ENCODE data around the gene HOXC12.

HOXC12 gene

GRCh38 chr12:53959314-53959713, 4.6 kb downstream of the HOXC12 start:
- Histone ChIP-seq H3F3A (ENCODE audit: insufficient read depth, low read length) (no peaks in the 10 kb centered on the region), H3K27me3 (ENCODE audit: insufficient read depth, low read length) (no peaks in the 10 kb centered on the region; the same call in 1 of the 2 replicates), H3K9me3 (ENCODE audit: low read length) (no peaks in the 10 kb centered on the region), H4K20me1 (ENCODE audit: insufficient read depth, low read length) (no peaks in the 10 kb centered on the region), H3K27ac (ENCODE audit: low read depth, low read length, poor library complexity, severe bottlenecking) (no peak overlapping the region), H3K4me2 (ENCODE audit: low read length) (no peak overlapping the region), H2AFZ (ENCODE audit: low read length) (no peak overlapping the region), H3K9me2 (ENCODE audit: low read depth, low read length) (no peaks in the 10 kb centered on the region), H3K36me3 (ENCODE audit: insufficient read depth, low read length) (no peaks in the 10 kb centered on the region), H3K9ac (ENCODE audit: low read length) (no peak overlapping the region), H3K4me1 (ENCODE audit: insufficient read depth, low read length, severe bottlenecking) (no peaks in the 10 kb centered on the region), H3K79me2 (ENCODE audit: insufficient read depth, low read length) (no peaks in the 10 kb centered on the region), H3K4me3 (ENCODE audit: low read depth, low read length, poor library complexity, severe bottlenecking) (no peak overlapping the region)
- TF ChIP-seq EZH2 (IDR thresholded peaks at IDR 0.05; ENCODE audit: borderline replicate concordance, low read length): no peak
- TF ChIP-seq, protein P1, sequence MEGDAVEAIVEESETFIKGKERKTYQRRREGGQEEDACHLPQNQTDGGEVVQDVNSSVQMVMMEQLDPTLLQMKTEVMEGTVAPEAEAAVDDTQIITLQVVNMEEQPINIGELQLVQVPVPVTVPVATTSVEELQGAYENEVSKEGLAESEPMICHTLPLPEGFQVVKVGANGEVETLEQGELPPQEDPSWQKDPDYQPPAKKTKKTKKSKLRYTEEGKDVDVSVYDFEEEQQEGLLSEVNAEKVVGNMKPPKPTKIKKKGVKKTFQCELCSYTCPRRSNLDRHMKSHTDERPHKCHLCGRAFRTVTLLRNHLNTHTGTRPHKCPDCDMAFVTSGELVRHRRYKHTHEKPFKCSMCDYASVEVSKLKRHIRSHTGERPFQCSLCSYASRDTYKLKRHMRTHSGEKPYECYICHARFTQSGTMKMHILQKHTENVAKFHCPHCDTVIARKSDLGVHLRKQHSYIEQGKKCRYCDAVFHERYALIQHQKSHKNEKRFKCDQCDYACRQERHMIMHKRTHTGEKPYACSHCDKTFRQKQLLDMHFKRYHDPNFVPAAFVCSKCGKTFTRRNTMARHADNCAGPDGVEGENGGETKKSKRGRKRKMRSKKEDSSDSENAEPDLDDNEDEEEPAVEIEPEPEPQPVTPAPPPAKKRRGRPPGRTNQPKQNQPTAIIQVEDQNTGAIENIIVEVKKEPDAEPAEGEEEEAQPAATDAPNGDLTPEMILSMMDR (IDR thresholded peaks at IDR 0.05; ENCODE audit: low read length): no peak

DNA sequence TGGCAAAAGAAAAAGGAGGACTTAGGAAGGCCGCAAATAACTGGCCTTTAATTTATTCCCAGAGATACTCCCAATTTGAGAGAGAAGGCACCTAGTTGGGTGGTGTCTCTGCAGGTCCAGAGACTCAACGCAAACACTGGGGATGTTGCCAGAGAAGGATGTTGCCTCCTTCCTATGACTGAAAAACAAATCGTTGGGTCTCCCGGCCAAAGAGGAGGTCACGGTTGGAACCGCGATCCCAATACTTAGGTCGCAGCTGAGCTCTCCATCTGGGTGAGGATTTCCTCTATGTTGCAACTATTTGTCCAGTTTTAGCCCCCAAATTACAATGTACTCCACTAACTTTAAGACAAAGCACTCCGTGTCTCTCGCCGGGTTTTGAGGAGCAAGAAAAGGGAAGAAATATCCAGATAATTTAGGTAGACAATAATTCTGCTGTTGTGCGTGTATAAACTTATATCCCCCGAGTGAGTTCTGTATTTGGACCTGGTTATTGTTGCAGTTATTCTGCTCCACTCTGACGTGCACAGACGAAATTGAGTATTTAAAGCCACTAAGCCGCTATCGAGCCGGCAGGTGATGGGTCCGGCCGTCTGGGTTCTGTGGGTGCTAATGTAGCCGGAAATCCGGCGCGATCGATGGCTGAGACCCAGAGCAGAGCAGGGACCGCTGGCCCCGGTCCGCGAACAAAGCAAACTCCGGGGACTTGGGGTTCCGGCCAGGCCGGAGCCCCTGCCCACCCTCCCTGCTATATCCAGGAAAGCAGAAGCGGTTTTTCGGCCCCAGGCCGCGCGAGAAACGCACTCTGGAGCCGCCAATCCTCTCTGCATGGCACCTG, 5.7 kb downstream of the HOXC12 start:
- H3K27me3 ChIP-seq (ENCODE audit: insufficient read depth, low read length): no peaks in the 10 kb centered on the region; the same call in 1 of the 2 replicates
- no peak overlapping the region for H3K4me3 ChIP-seq (ENCODE audit: low read depth, low read length, poor library complexity, severe bottlenecking)
- no peak for TF ChIP-seq EZH2 (IDR thresholded peaks at IDR 0.05; ENCODE audit: borderline replicate concordance, low read length)
- TF ChIP-seq, protein P1 (IDR thresholded peaks at IDR 0.05; ENCODE audit: low read length): no peak
- no peak overlapping the region for H3K27ac ChIP-seq (ENCODE audit: low read depth, low read length, poor library complexity, severe bottlenecking)
- no peaks in the 10 kb centered on the region for H3K9me2 ChIP-seq (ENCODE audit: low read depth, low read length)
- no peaks in the 10 kb centered on the region for H3K4me1 ChIP-seq (ENCODE audit: insufficient read depth, low read length, severe bottlenecking)
- H3K9ac ChIP-seq (ENCODE audit: low read length): no peak overlapping the region
- no peaks in the 10 kb centered on the region for H3K79me2 ChIP-seq (ENCODE audit: insufficient read depth, low read length)
- no peaks in the 10 kb centered on the region for H4K20me1 ChIP-seq (ENCODE audit: insufficient read depth, low read length)
- no peak overlapping the region for H2AFZ ChIP-seq (ENCODE audit: low read length)
- no peaks in the 10 kb centered on the region for H3F3A ChIP-seq (ENCODE audit: insufficient read depth, low read length)
- H3K9me3 ChIP-seq (ENCODE audit: low read length): no peaks in the 10 kb centered on the region
- no peak overlapping the region for H3K4me2 ChIP-seq (ENCODE audit: low read length)
- H3K36me3 ChIP-seq (ENCODE audit: insufficient read depth, low read length): no peaks in the 10 kb centered on the region

- Histone ChIP-seq H3K36me3 (ENCODE audit: insufficient read depth, low read length) (no peaks in the 10 kb centered on the region), H3K9ac (ENCODE audit: low read length) (no peak overlapping the region), H3K9me2 (ENCODE audit: low read depth, low read length) (no peaks in the 10 kb centered on the region), H2AFZ (ENCODE audit: low read length) (no peak overlapping the region), H3F3A (ENCODE audit: insufficient read depth, low read length) (no peaks in the 10 kb centered on the region), H3K4me2 (ENCODE audit: low read length) (no peak overlapping the region), H3K27ac (ENCODE audit: low read depth, low read length, poor library complexity, severe bottlenecking) (no peak overlapping the region), H3K4me3 (ENCODE audit: low read depth, low read length, poor library complexity, severe bottlenecking) (no peak overlapping the region), H3K27me3 (ENCODE audit: insufficient read depth, low read length) (no peaks in the 10 kb centered on the region; the same call in 1 of the 2 replicates), H3K79me2 (ENCODE audit: insufficient read depth, low read length) (no peaks in the 10 kb centered on the region), H4K20me1 (ENCODE audit: insufficient read depth, low read length) (no peaks in the 10 kb centered on the region), H3K4me1 (ENCODE audit: insufficient read depth, low read length, severe bottlenecking) (no peaks in the 10 kb centered on the region), H3K9me3 (ENCODE audit: low read length) (no peaks in the 10 kb centered on the region)
- no peak for TF ChIP-seq EZH2 (IDR thresholded peaks at IDR 0.05; ENCODE audit: borderline replicate concordance, low read length)
- TF ChIP-seq, protein P1 (IDR thresholded peaks at IDR 0.05; ENCODE audit: low read length): no peak
Measured at GRCh38 chr12:53961025-53961761, 6.5 kb downstream of the HOXC12 start.

Measured in OCI-LY1 (cell line).